T-helper 1 cell (primary cell): Measurements from ENCODE around the gene GPR18.
A peak's percentile ranks its signal among the peaks of the same experiment; 100 is the strongest.
"Not testable (repeated sequence)": the region's sequence is repeated elsewhere in the genome, so short reads cannot be mapped to it uniquely, and the experiment has no call there.

Source experiments
- DNase-seq, 5 donors: peaks; one replicate each; pipeline ENCODE4 v3.0.0-alpha.2; 2012 to 2020

Gene GPR18

GRCh38 chr13:99265821-99266426 lies 7.7 kb upstream of the GPR18 start:
- DNase-seq, result peak in 1 of 5 donors; percentile 60

- DNase-seq, result peak in 1 of 5 donors; percentile 47
Measured at GRCh38 chr13:99265162-99265800, 7.1 kb upstream of the GPR18 start.

- no peak for DNase-seq
Measured at GRCh38 chr13:99264051-99264450, 5.9 kb upstream of the GPR18 start.

GRCh38 chr13:99263126-99263785 lies 5.1 kb upstream of the GPR18 start:
- DNase-seq, result no peak

- no peak for DNase-seq
Measured at GRCh38 chr13:99261059-99261458, 2.9 kb upstream of the GPR18 start.

GRCh38 chr13:99260216-99260615 lies 2.0 kb upstream of the GPR18 start:
- DNase-seq, result no peak

- DNase-seq, result peak in 1 of 5 donors; percentile 66
Measured at GRCh38 chr13:99258946-99259345, 767 bp upstream of the GPR18 start.

GRCh38 chr13:99257291-99257690 lies 888 bp downstream of the GPR18 start:
- DNase-seq, result no peak

- DNase-seq, result peak in 1 of 5 donors; percentile 25
Measured at GRCh38 chr13:99256709-99257108, 1.5 kb downstream of the GPR18 start.

- DNase-seq, result no peak
Measured at GRCh38 chr13:99256283-99256682, 1.9 kb downstream of the GPR18 start.

GRCh38 chr13:99255271-99255670 lies 2.9 kb downstream of the GPR18 start:
- no peak for DNase-seq

GRCh38 chr13:99254830-99255229 lies 3.3 kb downstream of the GPR18 start:
- no peak for DNase-seq

- DNase-seq, result no peak
Measured at GRCh38 chr13:99251921-99252320, 6.3 kb downstream of the GPR18 start.

GRCh38 chr13:99250982-99251825 lies 7.0 kb downstream of the GPR18 start:
- DNase-seq, result peak in 1 of 5 donors; percentile 44

- not testable (repeated sequence) for DNase-seq
Measured at GRCh38 chr13:99249606-99250005, 8.6 kb downstream of the GPR18 start.

GRCh38 chr13:99249178-99249577 lies 9.0 kb downstream of the GPR18 start:
- DNase-seq, result not testable (repeated sequence)

GRCh38 chr13:99246100-99246499 lies 12.1 kb downstream of the GPR18 start:
- no peak for DNase-seq

- DNase-seq, result peak in 2 of 5 donors; percentile 30 to 32
Measured at GRCh38 chr13:99237981-99238662, 20.1 kb downstream of the GPR18 start.

- no peak for DNase-seq
Measured at GRCh38 chr13:99231721-99232120, 26.5 kb downstream of the GPR18 start.

- no peak for DNase-seq
Measured at GRCh38 chr13:99230991-99231390, 27.2 kb downstream of the GPR18 start.

GRCh38 chr13:99230588-99230987 lies 27.6 kb downstream of the GPR18 start:
- DNase-seq, result not testable (repeated sequence)
